Subcutaneous adipose tissue (tissue), 4 donors: ENCODE results near the gene FAM98A. TPM values are rescaled to one million over a fixed set of nuclear protein-coding genes. Genes with fewer than 3 reads are reported as not detected.

Source experiments
- CTCF ChIP-seq: fragments of 450-650 bp; IDR thresholded peaks from one replicate; pipeline ENCODE4 v1.5.1; 2016; ENCODE audit warnings: low read depth, mild to moderate bottlenecking, control low read depth, antibody characterized with exemption, moderate library complexity
- total RNA-seq, 4 donors: library from RNA; depleted of rRNA; stranded (reverse); fragments of >200 nt; gene quantifications; one replicate each; pipeline ENCODE4 v1.1.0, GENCODE V29; 2016

The FAM98A gene
- total RNA-seq, 4 donors from 2014 or later, result 23.5 to 64.3 (median 46.5) TPM

- no peak for TF ChIP-seq CTCF
Observed at GRCh38 chr2:33607251-33607721, 8.2 kb upstream of the FAM98A start.

- no peak for TF ChIP-seq CTCF
Observed at GRCh38 chr2:33606622-33607021, 7.5 kb upstream of the FAM98A start.

DNA sequence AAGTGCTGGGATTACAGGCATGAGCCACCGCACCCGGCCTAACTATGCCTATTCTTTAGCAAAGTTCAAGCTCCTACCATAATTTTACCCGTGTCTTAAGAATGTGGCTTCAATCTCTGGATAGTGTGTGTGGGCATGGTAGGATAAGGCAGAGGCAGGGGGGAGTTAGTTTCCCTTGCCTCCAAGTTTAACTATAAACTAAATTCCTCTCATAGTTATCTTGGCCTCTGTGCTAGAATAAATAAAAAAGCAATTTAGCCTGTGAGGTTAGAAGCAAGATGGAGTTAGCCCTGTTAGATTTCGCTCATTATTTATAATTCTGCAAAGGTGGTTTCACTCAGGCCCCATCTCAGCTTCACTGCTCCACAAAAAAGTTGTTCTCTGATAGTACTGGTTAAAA is 7.0 kb upstream of the FAM98A start:
- TF ChIP-seq CTCF, result no peak

DNA sequence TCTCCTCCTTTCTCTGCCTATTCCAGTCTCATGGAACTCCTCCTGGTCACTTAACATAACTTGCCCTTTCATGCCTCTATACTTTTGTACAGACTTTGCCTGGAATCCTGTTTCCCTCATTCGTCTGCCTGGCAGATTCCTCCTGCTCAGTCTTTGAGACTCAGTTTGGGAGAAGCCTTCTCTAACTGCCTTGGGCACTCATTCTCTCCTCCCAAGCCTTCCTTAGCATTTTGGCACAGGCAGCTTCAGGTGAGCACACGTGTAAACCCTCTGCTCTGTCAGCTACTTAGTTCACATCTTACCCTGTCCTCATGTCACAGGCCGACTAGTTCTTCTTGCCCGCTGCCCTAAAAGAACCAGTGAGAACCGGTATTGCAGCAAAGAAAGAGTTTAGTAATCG is 6.0 kb upstream of the FAM98A start:
- no peak for TF ChIP-seq CTCF

DNA sequence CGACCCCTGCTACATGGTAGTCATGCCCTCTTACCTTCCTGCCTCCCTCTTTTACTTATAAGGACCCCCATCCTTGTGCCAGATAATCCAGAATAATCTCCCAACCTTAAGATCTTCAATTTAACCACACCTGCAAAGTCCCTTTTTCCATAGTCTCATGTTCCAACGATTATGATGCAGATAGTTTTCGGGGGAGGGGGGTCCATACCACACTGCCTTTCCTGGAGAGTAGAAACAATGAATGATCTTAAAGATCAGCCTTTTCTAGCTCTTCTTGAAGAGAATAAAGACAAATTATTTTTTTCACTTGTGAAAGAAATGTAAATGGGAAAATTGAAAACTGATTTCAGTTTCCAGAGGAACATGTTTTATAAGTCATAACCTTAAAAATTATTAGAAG is 4.3 kb upstream of the FAM98A start:
- TF ChIP-seq CTCF, result no peak

- TF ChIP-seq CTCF, result no peak
Observed at GRCh38 chr2:33602201-33602830, 3.2 kb upstream of the FAM98A start.

DNA sequence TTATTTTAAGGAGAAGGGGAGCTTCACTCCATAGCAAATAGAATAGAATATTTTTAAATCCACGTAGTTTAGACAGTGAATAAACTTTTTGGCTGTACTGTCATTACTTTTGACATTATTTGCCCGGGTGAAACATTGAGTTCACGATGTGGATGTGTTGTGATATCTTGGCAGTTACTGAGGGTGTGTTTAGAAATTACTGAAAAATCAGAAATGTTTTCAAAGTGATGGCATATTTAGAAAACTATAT is 769 bp upstream of the FAM98A start:
- no peak for TF ChIP-seq CTCF
